Breast epithelium (tissue), 4 donors: ENCODE results near the gene CHPF. TPM values are rescaled to one million over a fixed set of nuclear protein-coding genes. Genes with fewer than 3 reads are reported as not detected.

Experiments
- DNase-seq, 2 donors: peaks; one replicate each; pipeline ENCODE4 v3.0.0-alpha.2; 2019; ENCODE audit warnings: low spot score in 2 of 2
- H3K27ac ChIP-seq, 2 donors: fragments of 200-600 bp; sonication (generic) in 1 of 2; one replicate each; pipeline ENCODE4 v1.5.1; 2016 to 2019; ENCODE audit warnings: mild to moderate bottlenecking in 1 of 2
- H3K27me3 ChIP-seq, 2 donors: fragments of 200-600 bp; sonication (generic) in 1 of 2; one replicate each; pipeline versions ENCODE4 v1.5.1 to v1.6.0; 2017 to 2019; ENCODE audit warnings: control low read depth in 1 of 2, mild to moderate bottlenecking in 1 of 2
- H3K36me3 ChIP-seq: fragments of 200-600 bp; one replicate; pipeline ENCODE4 v1.5.1; 2019
- H3K4me1 ChIP-seq, 2 donors: fragments of 200-600 bp; sonication (generic); one replicate each; pipeline ENCODE4 v1.5.1; 2016 to 2019; ENCODE audit warnings: control low read depth in 1 of 2
- H3K4me3 ChIP-seq, 3 donors: fragments of 200-600 bp; sonication (generic); 1 replicate in 2 of 3; 2 replicates in 1 of 3; pipeline ENCODE4 v1.5.1; 2016 to 2019; ENCODE audit warnings: mild to moderate bottlenecking in 3 of 3, moderate library complexity in 2 of 3
- H3K9me3 ChIP-seq, 2 donors: fragments of 200-600 bp; sonication (generic) in 1 of 2; one replicate each; pipeline ENCODE4 v1.5.1; 2016 to 2019; ENCODE audit warnings: control low read depth in 1 of 2
- CTCF ChIP-seq, 3 donors: fragments of 450-650 bp; IDR thresholded peaks; one replicate each; pipeline ENCODE4 v1.5.1; 2016 to 2017; ENCODE audit warnings: antibody characterized with exemption in 3 of 3, mild to moderate bottlenecking in 3 of 3, moderate library complexity in 3 of 3
- POLR2A ChIP-seq: fragments of 450-650 bp; IDR thresholded peaks from one replicate; pipeline ENCODE4 v1.6.1; 2016; ENCODE audit warnings: antibody characterized with exemption, mild to moderate bottlenecking, moderate library complexity
- POLR2AphosphoS5 ChIP-seq, 3 donors: sonication (generic); formaldehyde crosslinking; IDR thresholded peaks; one replicate each; pipeline ENCODE4 v1.6.1; 2017; ENCODE audit warnings: antibody characterized with exemption in 3 of 3
- intact Hi-C: fragments of 100-400 bp; cut with DNase I; formaldehyde crosslinking; loops from one replicate; pipeline ENCODE4 v1.15.1; 2023; ENCODE audit warnings: low total_unique reads
- total RNA-seq, 3 donors: library from RNA; depleted of rRNA; stranded (reverse); fragments of >200 nt; gene quantifications; one replicate each; pipeline ENCODE4 v1.1.0, GENCODE V29; 2016

The CHPF gene
- total RNA-seq, 3 donors from 2014 or later: 46.5 to 58.9 (median 49.0) TPM

- peaks cover 0 to 8% of the 10 kb centered on the region in 2 donors for H3K4me1 ChIP-seq
- no peak for TF ChIP-seq POLR2AphosphoS5 (IDR thresholded peaks at IDR 0.05)
- TF ChIP-seq CTCF (IDR thresholded peaks at IDR 0.05): no peak
- H3K27ac ChIP-seq: peak overlapping the region in 1 of 2 donors; percentile 38
- no peaks in the 10 kb centered on the region for H3K9me3 ChIP-seq
- peaks cover 2 to 46% of the 10 kb centered on the region in 2 donors for H3K27me3 ChIP-seq
- intact Hi-C loops: loop anchor here (10.0 kb wide), 2 partner anchors 48 to 118 kb away; no protein-coding TSS in a partner anchor
- H3K36me3 ChIP-seq: no peaks in the 10 kb centered on the region
- DNase-seq: no peak
- H3K4me3 ChIP-seq: peak overlapping the region; percentile 12 to 55 (median 40)
Measured at GRCh38 chr2:219522111-219523030, 21.2 kb downstream of the CHPF start.

DNA sequence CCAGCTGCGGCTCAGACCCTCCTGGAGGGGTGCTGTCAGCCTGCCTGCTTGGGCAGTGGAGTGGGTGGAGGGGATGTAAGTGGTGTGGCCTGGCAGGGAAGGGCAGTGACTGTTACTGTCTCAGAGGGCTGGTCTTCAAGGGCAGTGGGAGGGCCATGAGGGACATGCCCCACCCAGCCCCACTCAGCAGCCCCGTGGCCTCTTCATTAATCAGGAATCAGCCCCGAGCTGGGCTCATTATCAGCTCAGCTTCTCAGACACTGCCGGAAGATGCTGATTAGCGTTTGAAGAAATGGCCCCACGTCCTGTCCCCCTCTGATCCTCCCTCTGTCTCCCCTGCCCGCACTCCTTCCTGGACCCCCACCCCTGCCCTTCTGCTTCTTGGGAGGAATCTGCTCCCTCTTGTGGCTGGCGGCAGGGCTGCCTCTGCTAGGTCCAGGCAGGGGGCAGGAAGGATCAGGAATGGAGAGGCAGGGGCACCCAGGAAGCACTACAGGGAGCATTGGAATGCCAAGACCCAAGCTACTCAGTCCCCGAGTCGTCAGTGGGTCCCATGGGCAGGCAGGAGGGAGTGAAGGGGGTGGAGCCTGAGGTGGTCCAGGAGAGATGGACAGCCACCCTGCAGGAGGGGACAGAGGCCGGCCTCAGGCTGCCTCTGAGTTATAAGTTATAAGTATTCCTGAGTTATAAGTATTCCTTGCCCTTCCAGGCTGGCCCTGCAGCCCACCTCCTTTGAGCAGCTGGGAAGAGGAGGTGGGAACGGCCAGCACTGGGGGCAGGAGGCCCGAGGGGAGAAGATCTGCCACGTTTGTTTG is 22.3 kb downstream of the CHPF start:
- DNase-seq: no peak
- no peaks in the 10 kb centered on the region for H3K36me3 ChIP-seq
- H3K27me3 ChIP-seq: peaks cover 2 to 44% of the 10 kb centered on the region in 2 donors
- H3K9me3 ChIP-seq: no peaks in the 10 kb centered on the region
- peak overlapping the region in 1 of 3 donors; percentile 44 for H3K4me3 ChIP-seq
- H3K4me1 ChIP-seq: peaks cover 0 to 8% of the 10 kb centered on the region in 2 donors
- no peak for TF ChIP-seq POLR2A
- TF ChIP-seq CTCF (IDR thresholded peaks at IDR 0.05): peak; percentile 31 to 51 (median 38)
- intact Hi-C loops: loop anchor here (10.0 kb wide), 2 partner anchors 46 to 116 kb away; no protein-coding TSS in a partner anchor
- peak overlapping the region in 1 of 2 donors; percentile 38 for H3K27ac ChIP-seq

GRCh38 chr2:219520079-219520478 is 23.5 kb downstream of the CHPF start:
- H3K36me3 ChIP-seq: no peaks in the 10 kb centered on the region
- H3K27ac ChIP-seq: no peak overlapping the region
- no peak for DNase-seq
- H3K4me3 ChIP-seq: no peak overlapping the region
- TF ChIP-seq CTCF (IDR thresholded peaks at IDR 0.05) (no peak), POLR2AphosphoS5 (IDR thresholded peaks at IDR 0.05) (no peak), POLR2A (no peak)
- peaks cover 2 to 38% of the 10 kb centered on the region in 2 donors for H3K27me3 ChIP-seq
- intact Hi-C loops: loop anchor here (10.0 kb wide), 2 partner anchors 45 to 115 kb away; no protein-coding TSS in a partner anchor
- H3K4me1 ChIP-seq: peaks cover 0 to 8% of the 10 kb centered on the region in 2 donors
- no peaks in the 10 kb centered on the region for H3K9me3 ChIP-seq

GRCh38 chr2:219519526-219519916 is 24.1 kb downstream of the CHPF start:
- no peaks in the 10 kb centered on the region for H3K9me3 ChIP-seq
- no peak overlapping the region for H3K4me3 ChIP-seq
- H3K36me3 ChIP-seq: no peaks in the 10 kb centered on the region
- H3K4me1 ChIP-seq: peaks cover 0 to 8% of the 10 kb centered on the region in 2 donors
- H3K27me3 ChIP-seq: peaks cover 2 to 33% of the 10 kb centered on the region in 2 donors
- intact Hi-C loops: no loop called here
- TF ChIP-seq CTCF (IDR thresholded peaks at IDR 0.05): no peak
- no peak for TF ChIP-seq POLR2A
- no peak for TF ChIP-seq POLR2AphosphoS5 (IDR thresholded peaks at IDR 0.05)
- DNase-seq: no peak
- H3K27ac ChIP-seq: no peak overlapping the region
